PC-3 (cell line): ENCODE measurements around the gene C1orf198.

Source experiments
- CTCF ChIP-seq: fragments of 300-600 bp; sonication (generic); conservative IDR thresholded peaks from 2 replicates; pipeline ENCODE4 v1.5.1; 2017; ENCODE audit warnings: antibody characterized with exemption, low read depth, mild to moderate bottlenecking, low read length
- EZH2 ChIP-seq: fragments of 300-600 bp; sonication (generic); IDR thresholded peaks from one replicate; pipeline ENCODE4 v1.6.1; 2017; ENCODE audit warnings: antibody characterized with exemption, mild to moderate bottlenecking, low read length; ENCODE audit not compliant: unreplicated experiment
- EZH2phosphoT487 ChIP-seq: fragments of 300-600 bp; sonication (generic); IDR thresholded peaks from 2 replicates; pipeline ENCODE4 v1.6.1; 2018; ENCODE audit warnings: mild to moderate bottlenecking, antibody characterized with exemption, low read length, borderline replicate concordance

DNA sequence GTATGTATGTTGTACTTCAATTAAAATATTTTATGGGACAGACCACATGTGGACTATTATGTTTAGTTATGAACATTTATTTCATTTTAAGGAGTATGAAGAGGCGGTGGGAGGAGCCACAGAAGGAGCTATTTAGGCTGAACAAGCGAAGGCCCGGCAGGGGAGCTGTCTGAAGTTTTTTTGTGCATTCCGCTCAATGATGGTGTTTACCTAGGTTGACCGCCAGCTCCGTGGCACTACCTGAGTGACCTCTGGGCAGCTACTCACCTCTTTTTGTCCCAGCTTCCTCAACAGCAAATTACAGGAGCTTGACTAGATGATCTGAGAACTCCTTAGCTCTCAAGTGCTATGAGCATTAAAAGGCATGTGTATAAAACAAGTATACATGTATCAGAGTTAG, 32.7 kb upstream of the C1orf198 start:
- no peak for TF ChIP-seq CTCF
- no peak for TF ChIP-seq EZH2
- no peak for TF ChIP-seq EZH2phosphoT487
